ENCODE data around the gene KISS1R.
"Not testable (repeated sequence)": the region's sequence is repeated elsewhere in the genome, so short reads cannot be mapped to it uniquely, and the experiment has no call there.

Gene KISS1R

GRCh38 chr19:955803-956765 lies 39.0 kb downstream of the KISS1R start:
- no peak for DNase-seq

- no peak for DNase-seq
These were observed 39.8 kb downstream of the KISS1R start for GRCh38 chr19:956766-957440.

GRCh38 chr19:957578-957977 lies 40.4 kb downstream of the KISS1R start:
- not testable (repeated sequence) for DNase-seq

GRCh38 chr19:958967-959855 lies 42.1 kb downstream of the KISS1R start:
- no peak for DNase-seq

GRCh38 chr19:960020-960419 lies 42.9 kb downstream of the KISS1R start:
- no peak for DNase-seq

- DNase-seq = no peak
These were observed 43.4 kb downstream of the KISS1R start for GRCh38 chr19:960601-960938.

- DNase-seq = no peak
These were observed 44.9 kb downstream of the KISS1R start for GRCh38 chr19:961866-962620.

- no peak for DNase-seq
These were observed 45.7 kb downstream of the KISS1R start for GRCh38 chr19:962683-963400.

GRCh38 chr19:963486-963951 lies 46.4 kb downstream of the KISS1R start:
- DNase-seq = no peak

- no peak for DNase-seq
These were observed 47.0 kb downstream of the KISS1R start for GRCh38 chr19:964116-964520.

GRCh38 chr19:964761-965694 lies 47.9 kb downstream of the KISS1R start:
- DNase-seq = peak in 1 of 2 experiments; percentile 3

- no peak for DNase-seq
These were observed 49.5 kb downstream of the KISS1R start for GRCh38 chr19:966485-967088.

Data from NCI-H1930 (cell line).